A673 (cell line): Measurements from ENCODE around the gene IRX4. TPM values are rescaled to one million over a fixed set of nuclear protein-coding genes. Genes with fewer than 3 reads are reported as not detected.

Source experiments
- BruUV-seq: library from RNA; stranded (reverse); fragments of 400-500 nt; replicated peaks from 2 replicates; lab custom pipeline; 2021; lab: Mats Ljungman, UMichigan
- CTCF ChIA-PET: fragments of 300-600 bp; sonication (Branson Sonifier 250); formaldehyde crosslinking; loops from one replicate; lab custom pipeline; 2022; ENCODE audit warnings: antibody characterized with exemption; lab: Charles Lee
- POLR2A ChIA-PET: fragments of 300-600 bp; sonication (Branson Sonifier 250); formaldehyde crosslinking; loops from one replicate; lab custom pipeline; 2022; ENCODE audit warnings: antibody characterized with exemption; ENCODE audit not compliant: low non-redundant PET; lab: Charles Lee
- DNase-seq: peaks from one replicate; pipeline ENCODE4 v3.0.0-alpha.2; 2015; ENCODE audit warnings: low spot score
- H3K27ac ChIP-seq: fragments of 200-600 bp; sonication (generic); 2 replicates; pipeline ENCODE4 v1.5.1; 2016; ENCODE audit warnings: mixed run types, low read depth, mild to moderate bottlenecking, mixed read lengths, antibody characterized with exemption, low read length; ENCODE audit not compliant: poor library complexity, severe bottlenecking
- H3K27me3 ChIP-seq: fragments of 200-600 bp; sonication (generic); replicated peaks from 2 replicates; pipeline ENCODE4 v1.6.1; 2017; ENCODE audit warnings: mixed run types, low read depth, mild to moderate bottlenecking, mixed read lengths, antibody characterized with exemption, low read length; ENCODE audit not compliant: insufficient read depth, poor library complexity
- H3K36me3 ChIP-seq: fragments of 200-600 bp; sonication (generic); 2 replicates; pipeline ENCODE4 v1.6.1; 2016; ENCODE audit warnings: mixed run types, mild to moderate bottlenecking, mixed read lengths, antibody characterized with exemption, low read length; ENCODE audit not compliant: insufficient read depth, poor library complexity, severe bottlenecking
- H3K4me1 ChIP-seq: fragments of 200-600 bp; sonication (generic); 2 replicates; pipeline ENCODE4 v1.6.1; 2017; ENCODE audit warnings: mixed run types, mild to moderate bottlenecking, mixed read lengths, antibody characterized with exemption, low read length; ENCODE audit not compliant: insufficient read depth, poor library complexity, severe bottlenecking
- H3K4me3 ChIP-seq: fragments of 200-600 bp; sonication (generic); 2 replicates; pipeline ENCODE4 v1.5.1; 2016; ENCODE audit warnings: low read depth, mixed run types, mild to moderate bottlenecking, mixed read lengths, low read length; ENCODE audit not compliant: poor library complexity, severe bottlenecking
- H3K9me3 ChIP-seq: fragments of 200-600 bp; sonication (generic); 2 replicates; pipeline ENCODE4 v1.6.1; 2016; ENCODE audit warnings: mixed run types, low read depth, mild to moderate bottlenecking, mixed read lengths, antibody characterized with exemption, low read length; ENCODE audit not compliant: poor library complexity, severe bottlenecking
- CTCF ChIP-seq: fragments of 300-800, 200-600 bp; sonication (generic); conservative IDR thresholded peaks from 2 replicates; pipeline ENCODE4 v1.5.1; 2017; ENCODE audit warnings: low read depth, mild to moderate bottlenecking, antibody characterized with exemption, low read length, moderate library complexity, mixed read lengths
- EZH2 ChIP-seq: fragments of 200-600 bp; sonication (generic); IDR thresholded peaks from 2 replicates; pipeline ENCODE4 v1.6.1; 2017; ENCODE audit warnings: borderline replicate concordance, low read depth, mild to moderate bottlenecking, mixed read lengths, antibody characterized with exemption, low read length; ENCODE audit not compliant: poor library complexity, severe bottlenecking
- intact Hi-C: fragments of 100-400 bp; cut with micrococcal nuclease; formaldehyde crosslinking; loops from one replicate; pipeline ENCODE4 v1.10.0; 2022; ENCODE audit not compliant: unreplicated experiment
- total RNA-seq: library from RNA; stranded (reverse); gene quantifications from 2 replicates; pipeline ENCODE4 v1.2.3, GENCODE V29; 2021

The IRX4 gene
- total RNA-seq, 1 experiment from 2014 or later = not detected

- ChIA-PET POLR2A (no interaction called here), CTCF (no interaction called here)
- peaks cover 77% of the 10 kb centered on the region for H3K27me3 ChIP-seq
- TF ChIP-seq CTCF = no peak
- no peak for TF ChIP-seq EZH2
- no peak overlapping the region for H3K4me3 ChIP-seq
- no peaks in the 10 kb centered on the region for H3K36me3 ChIP-seq
- DNase-seq = no peak
- no peaks in the 10 kb centered on the region for H3K9me3 ChIP-seq
- no peaks in the 10 kb centered on the region for H3K4me1 ChIP-seq
- H3K27ac ChIP-seq = no peak overlapping the region
- BruUV-seq = no TSS peak
- intact Hi-C loops = no loop called here
Observed at GRCh38 chr5:1926071-1926440, 43.3 kb upstream of the IRX4 start.

DNA sequence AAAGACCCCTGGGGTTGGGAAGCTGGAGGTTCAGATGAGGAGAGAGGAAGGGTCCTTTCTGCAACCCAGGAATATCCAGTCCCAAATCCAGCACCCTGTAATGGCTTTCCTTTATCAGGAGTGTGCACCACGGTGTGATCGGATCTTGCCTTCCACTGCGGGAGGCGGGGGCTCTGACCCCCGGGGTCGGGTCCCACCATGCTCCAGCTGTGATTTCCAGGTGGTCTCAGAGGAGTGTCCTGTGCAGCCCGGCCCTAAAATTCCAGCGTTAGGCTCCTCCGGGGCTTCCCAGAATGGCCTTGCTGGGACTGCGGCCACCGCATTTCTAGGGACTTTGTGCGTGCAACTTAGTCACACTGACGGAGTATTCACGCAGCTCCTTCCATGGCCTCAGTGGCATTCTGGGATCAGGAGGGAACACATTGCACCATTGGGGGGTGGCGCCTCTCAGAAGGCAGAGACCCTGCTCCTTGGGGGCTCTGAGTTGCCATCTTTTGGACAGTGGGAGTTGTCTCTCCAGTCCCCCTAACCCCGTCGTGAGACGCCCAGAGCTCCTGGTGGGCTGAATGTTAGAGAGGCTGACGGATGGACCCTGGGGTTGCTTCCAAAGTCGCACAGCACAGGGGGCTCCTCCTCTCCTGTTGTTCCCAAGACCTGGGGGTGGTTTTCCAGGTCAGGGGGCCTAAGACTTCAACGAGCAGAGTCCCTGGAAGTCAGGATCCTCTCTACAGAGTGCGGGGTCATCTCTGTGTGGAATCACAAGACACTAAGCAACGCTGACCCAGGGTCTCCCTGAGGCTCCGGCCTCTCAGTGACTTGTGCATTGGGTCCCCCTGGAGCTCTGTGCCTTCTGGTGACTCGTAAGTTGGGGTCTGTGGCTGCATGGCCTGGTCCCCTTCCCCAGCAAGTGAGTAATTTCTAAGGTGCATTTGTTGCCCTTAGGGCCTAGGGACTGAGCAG, 42.7 kb upstream of the IRX4 start:
- no peaks in the 10 kb centered on the region for H3K4me1 ChIP-seq
- intact Hi-C loops = no loop called here
- no peak for DNase-seq
- BruUV-seq = no TSS peak
- H3K9me3 ChIP-seq = no peaks in the 10 kb centered on the region
- H3K4me3 ChIP-seq = no peak overlapping the region
- no peak for TF ChIP-seq CTCF
- TF ChIP-seq EZH2 = no peak
- POLR2A ChIA-PET = no interaction called here
- CTCF ChIA-PET = no interaction called here
- H3K36me3 ChIP-seq = no peaks in the 10 kb centered on the region
- peaks cover 74% of the 10 kb centered on the region for H3K27me3 ChIP-seq
- no peak overlapping the region for H3K27ac ChIP-seq

DNA sequence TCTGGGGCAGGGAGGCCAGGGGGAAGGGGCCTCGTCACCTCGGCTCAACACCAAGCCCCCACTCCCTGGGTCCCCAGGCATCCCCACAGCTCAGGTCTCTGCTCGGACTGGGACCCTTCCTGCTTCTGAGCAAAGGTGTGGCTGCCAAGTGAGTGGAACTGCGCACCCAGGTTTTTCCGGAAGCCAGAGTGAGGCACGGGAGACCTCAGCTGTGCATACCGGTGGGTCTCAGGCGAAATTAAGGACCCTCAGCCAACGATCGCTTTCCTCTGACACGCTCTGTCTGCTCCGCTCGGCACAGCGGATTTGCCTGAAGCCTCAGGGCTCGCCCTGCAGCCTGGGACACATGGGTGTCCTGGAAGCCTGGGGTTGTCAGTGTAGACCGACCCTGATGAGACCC, 41.0 kb upstream of the IRX4 start:
- CTCF ChIA-PET = no interaction called here
- Histone ChIP-seq H3K27me3 (peaks cover 77% of the 10 kb centered on the region), H3K36me3 (no peaks in the 10 kb centered on the region), H3K9me3 (no peaks in the 10 kb centered on the region), H3K27ac (no peak overlapping the region), H3K4me3 (no peak overlapping the region), H3K4me1 (no peaks in the 10 kb centered on the region)
- intact Hi-C loops = no loop called here
- BruUV-seq = no TSS peak
- TF ChIP-seq EZH2 (no peak), CTCF (no peak)
- no peak for DNase-seq
- POLR2A ChIA-PET = no interaction called here
